Measurements from ENCODE around the gene PTPRN2.
"Not testable (repeated sequence)": the region's sequence is repeated elsewhere in the genome, so short reads cannot be mapped to it uniquely, and the experiment has no call there.

Gene PTPRN2

GRCh38 chr7:157750291-157750690 is 837.3 kb downstream of the PTPRN2 start:
- DNase-seq: no peak

DNA sequence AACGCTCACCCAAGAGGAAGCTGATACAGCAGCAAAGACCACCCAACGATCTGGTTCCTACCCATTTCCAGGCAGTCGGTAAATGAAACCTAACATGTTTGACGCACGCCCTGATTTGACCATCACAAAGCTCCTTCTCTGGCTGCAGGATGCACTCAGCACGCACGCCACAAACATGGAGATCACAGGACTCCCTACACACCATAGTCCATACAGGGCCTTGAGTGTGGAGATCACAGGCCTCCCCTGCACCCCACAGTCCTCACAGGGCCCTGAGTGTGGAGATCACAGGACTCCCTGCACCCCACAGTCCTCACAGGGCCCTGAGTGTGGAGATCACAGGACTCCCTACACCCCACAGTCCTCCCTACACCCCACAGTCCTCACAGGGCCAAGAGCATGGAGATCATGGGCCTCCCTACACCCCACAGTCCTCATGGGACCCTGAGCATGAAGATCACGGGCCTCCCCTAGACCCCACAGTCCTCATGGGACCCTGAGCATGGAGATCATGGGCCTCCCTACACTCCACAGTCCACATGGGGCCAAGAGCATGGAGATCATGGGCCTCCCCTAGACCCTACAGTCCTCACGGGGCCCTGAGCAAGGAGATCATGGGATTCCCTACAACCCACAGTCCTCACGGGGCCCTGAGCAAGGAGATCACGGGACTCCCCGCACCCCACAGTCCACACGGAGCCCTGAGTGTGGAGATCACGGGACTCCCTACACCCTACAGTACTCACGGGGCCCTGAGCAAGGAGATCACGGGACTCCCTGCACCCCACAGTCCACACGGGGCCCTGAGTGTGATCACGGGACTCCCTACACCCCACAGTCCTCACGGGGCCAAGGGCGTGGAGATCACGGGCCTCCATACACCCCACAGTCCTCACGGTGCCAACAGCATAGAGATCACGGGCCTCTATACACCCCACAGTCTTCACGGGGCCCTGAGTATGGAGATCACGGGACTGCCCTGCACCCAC is 841.6 kb downstream of the PTPRN2 start:
- DNase-seq: no peak

- no peak for DNase-seq
These were observed 842.6 kb downstream of the PTPRN2 start for GRCh38 chr7:157744786-157745601.

GRCh38 chr7:157743781-157744525 is 843.7 kb downstream of the PTPRN2 start:
- no peak for DNase-seq

- DNase-seq: no peak
These were observed 847.3 kb downstream of the PTPRN2 start for GRCh38 chr7:157740251-157740798.

DNA sequence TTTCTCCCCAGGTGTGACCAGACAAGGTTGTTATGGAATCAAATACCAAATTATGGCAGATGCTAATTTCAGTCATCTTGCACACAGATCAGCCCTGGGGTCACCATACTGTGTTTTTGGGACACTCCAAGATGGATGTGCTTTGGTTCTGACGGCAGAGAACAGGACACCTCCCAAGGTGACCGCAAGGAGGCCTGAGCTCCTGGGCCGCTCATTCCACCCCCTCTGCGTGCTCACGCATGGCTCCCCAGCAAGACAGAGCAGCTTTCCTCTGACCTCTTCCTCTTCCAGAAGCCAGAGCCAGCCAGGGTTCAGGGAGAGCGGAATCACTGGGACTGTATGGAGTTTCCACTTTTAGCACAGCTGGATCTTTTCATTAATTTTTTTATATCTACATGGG is 848.0 kb downstream of the PTPRN2 start:
- no peak for DNase-seq

DNA sequence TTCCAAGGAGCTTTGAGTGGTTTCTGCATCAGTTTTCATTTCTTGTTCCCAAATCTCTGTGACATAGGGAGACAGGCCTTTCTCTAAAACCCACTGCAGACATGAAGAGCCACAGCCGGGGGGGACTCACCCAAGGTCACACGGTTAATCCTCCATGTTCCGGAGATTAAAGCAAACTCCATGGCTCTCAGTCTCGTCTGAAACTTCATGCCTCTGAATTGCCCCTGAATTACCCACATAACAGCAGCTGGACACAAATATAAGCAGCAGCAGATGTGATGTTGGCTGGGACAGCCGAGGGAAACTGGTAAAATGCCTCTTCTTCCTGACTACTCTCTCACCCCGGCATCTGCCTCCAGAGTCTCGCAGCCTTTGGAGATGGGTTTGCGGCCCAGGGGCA is 848.6 kb downstream of the PTPRN2 start:
- no peak for DNase-seq

DNA sequence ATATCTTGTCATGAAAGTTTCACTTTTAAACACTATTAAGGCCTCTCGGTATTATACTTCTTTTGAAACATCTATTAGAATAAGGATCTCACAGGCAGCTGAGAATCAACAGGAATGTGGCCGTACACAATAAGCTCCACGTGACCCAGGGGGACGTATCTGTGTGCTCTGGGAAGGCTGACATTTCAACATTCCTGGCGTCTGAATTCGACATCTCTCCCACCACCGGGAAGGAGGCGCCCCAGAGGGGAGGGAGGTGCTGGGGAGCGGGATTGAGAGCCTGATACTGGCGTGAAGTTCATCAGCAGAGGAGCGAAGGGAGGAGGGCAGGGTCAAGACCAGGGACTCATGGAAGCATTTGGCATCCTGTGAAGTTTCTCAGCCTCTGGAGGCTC is 849.6 kb downstream of the PTPRN2 start:
- no peak for DNase-seq

GRCh38 chr7:157737151-157738065 is 850.2 kb downstream of the PTPRN2 start:
- no peak for DNase-seq

GRCh38 chr7:157736341-157736740 is 851.3 kb downstream of the PTPRN2 start:
- DNase-seq: no peak

DNA sequence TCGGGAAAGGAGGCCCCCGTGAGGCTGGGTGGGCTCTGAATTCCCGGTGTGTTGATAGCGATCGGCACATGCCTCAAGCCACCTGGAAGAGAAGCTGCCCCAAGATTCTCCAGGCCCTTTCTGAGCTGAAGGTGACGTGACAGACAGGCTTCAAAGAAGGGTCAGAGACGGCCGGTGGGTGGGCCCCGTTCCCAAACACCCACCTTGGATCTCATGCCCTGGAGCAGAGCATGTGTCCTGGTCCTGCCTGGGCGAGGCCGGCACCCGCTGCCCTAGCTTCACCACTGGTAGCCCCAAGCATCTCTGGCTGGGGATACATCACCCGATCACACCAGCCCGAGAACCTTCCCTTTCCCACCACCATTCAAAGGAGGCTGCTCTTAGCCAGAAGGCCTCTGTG is 851.8 kb downstream of the PTPRN2 start:
- DNase-seq: no peak

- DNase-seq: no peak
These were observed 852.7 kb downstream of the PTPRN2 start for GRCh38 chr7:157734676-157735640.

- not testable (repeated sequence) for DNase-seq
These were observed 853.7 kb downstream of the PTPRN2 start for GRCh38 chr7:157733760-157734395.

GRCh38 chr7:157731126-157731525 is 856.5 kb downstream of the PTPRN2 start:
- DNase-seq: no peak

- no peak for DNase-seq
These were observed 857.0 kb downstream of the PTPRN2 start for GRCh38 chr7:157730614-157731013.

DNA sequence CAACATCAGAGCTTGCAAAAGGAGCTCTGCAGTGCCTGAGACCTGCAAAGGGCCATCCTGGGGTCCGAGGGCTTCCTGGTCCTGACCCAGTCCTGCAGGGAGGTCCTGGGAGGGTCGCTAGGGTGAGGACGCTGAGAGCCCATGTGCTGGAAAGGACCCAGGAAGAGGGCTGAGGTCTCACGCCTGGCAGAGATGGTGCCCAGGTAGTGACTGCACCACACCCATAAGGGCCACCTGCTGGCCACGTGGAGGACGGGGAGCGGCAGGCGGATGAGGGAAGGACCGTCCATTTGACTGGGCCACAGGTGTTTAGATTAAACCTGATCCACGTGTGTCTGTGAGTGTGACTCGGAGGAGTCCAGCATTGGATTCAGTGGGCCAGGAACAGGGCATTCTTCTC is 858.1 kb downstream of the PTPRN2 start:
- no peak for DNase-seq

GRCh38 chr7:157727964-157728615 is 859.5 kb downstream of the PTPRN2 start:
- DNase-seq: no peak

GRCh38 chr7:157726764-157727163 is 860.9 kb downstream of the PTPRN2 start:
- DNase-seq: no peak

GRCh38 chr7:157725312-157725711 is 862.3 kb downstream of the PTPRN2 start:
- DNase-seq: not testable (repeated sequence)
